ENCODE measurements around the gene MMRN2.
A peak's percentile ranks its signal among the peaks of the same experiment; 100 is the strongest.
"Not testable (repeated sequence)": the region's sequence is repeated elsewhere in the genome, so short reads cannot be mapped to it uniquely, and the experiment has no call there.

MMRN2 gene

GRCh38 chr10:86957471-86958115 lies at the start of gene MMRN2:
TSS of gene MMRN2 (minus strand) at chr10:86957615. CDS start at chr10:86957541, 74 bp downstream.
- no peak for DNase-seq (ENCODE audit: low read depth in 1 of 2, low spot score in 1 of 2)

- not testable (repeated sequence) for DNase-seq (ENCODE audit: low read depth in 1 of 2, low spot score in 1 of 2)
Observed at GRCh38 chr10:87007124-87007523, 49.7 kb upstream of the MMRN2 start.

- DNase-seq (ENCODE audit: low read depth in 1 of 2, low spot score in 1 of 2) = no peak
Observed at GRCh38 chr10:87000491-87000890, 43.1 kb upstream of the MMRN2 start.

- DNase-seq (ENCODE audit: low read depth in 1 of 2, low spot score in 1 of 2) = not testable (repeated sequence)
Observed at GRCh38 chr10:86999802-87000403, 42.5 kb upstream of the MMRN2 start.

- DNase-seq (ENCODE audit: low read depth in 1 of 2, low spot score in 1 of 2) = no peak
Observed at GRCh38 chr10:86992929-86993328, 35.5 kb upstream of the MMRN2 start.

GRCh38 chr10:86992456-86992855 lies 35.0 kb upstream of the MMRN2 start:
- DNase-seq (ENCODE audit: low read depth in 1 of 2, low spot score in 1 of 2) = no peak

- not testable (repeated sequence) for DNase-seq (ENCODE audit: low read depth in 1 of 2, low spot score in 1 of 2)
Observed at GRCh38 chr10:86991362-86991761, 33.9 kb upstream of the MMRN2 start.

GRCh38 chr10:86988520-86988919 lies 31.1 kb upstream of the MMRN2 start:
- DNase-seq (ENCODE audit: low read depth in 1 of 2, low spot score in 1 of 2) = no peak

GRCh38 chr10:86984498-86984897 lies 27.1 kb upstream of the MMRN2 start:
- not testable (repeated sequence) for DNase-seq (ENCODE audit: low read depth in 1 of 2, low spot score in 1 of 2)

GRCh38 chr10:86981716-86982115 lies 24.3 kb upstream of the MMRN2 start:
- DNase-seq (ENCODE audit: low read depth in 1 of 2, low spot score in 1 of 2) = no peak

- not testable (repeated sequence) for DNase-seq (ENCODE audit: low read depth in 1 of 2, low spot score in 1 of 2)
Observed at GRCh38 chr10:86981020-86981419, 23.6 kb upstream of the MMRN2 start.

GRCh38 chr10:86979977-86980448 lies 22.6 kb upstream of the MMRN2 start:
- DNase-seq (ENCODE audit: low read depth in 1 of 2, low spot score in 1 of 2) = no peak

GRCh38 chr10:86979296-86979818 lies 21.9 kb upstream of the MMRN2 start:
- no peak for DNase-seq (ENCODE audit: low read depth in 1 of 2, low spot score in 1 of 2)

GRCh38 chr10:86978457-86978856 lies 21.0 kb upstream of the MMRN2 start:
- DNase-seq (ENCODE audit: low read depth in 1 of 2, low spot score in 1 of 2) = not testable (repeated sequence)

- no peak for DNase-seq (ENCODE audit: low read depth in 1 of 2, low spot score in 1 of 2)
Observed at GRCh38 chr10:86976362-86977056, 19.1 kb upstream of the MMRN2 start.

GRCh38 chr10:86974484-86974883 lies 17.1 kb upstream of the MMRN2 start:
- DNase-seq (ENCODE audit: low read depth in 1 of 2, low spot score in 1 of 2) = no peak

- DNase-seq (ENCODE audit: low read depth in 1 of 2, low spot score in 1 of 2) = no peak
Observed at GRCh38 chr10:86972613-86973380, 15.4 kb upstream of the MMRN2 start.

- peak; percentile 79 to 82 for DNase-seq (ENCODE audit: low read depth in 1 of 2, low spot score in 1 of 2)
Observed at GRCh38 chr10:86971232-86971991, 14.0 kb upstream of the MMRN2 start.

- no peak for DNase-seq (ENCODE audit: low read depth in 1 of 2, low spot score in 1 of 2)
Observed at GRCh38 chr10:86970982-86971231, 13.5 kb upstream of the MMRN2 start.

- DNase-seq (ENCODE audit: low read depth in 1 of 2, low spot score in 1 of 2) = no peak
Observed at GRCh38 chr10:86970162-86970981, 13.0 kb upstream of the MMRN2 start.

Data from activated T-helper 1 cell treated with anti-CD3 and anti-CD28 coated beads, Interleukin-2, amount 50 U/mL, for 16 hours (primary cell).